KG1 (cell line): ENCODE results near the gene PPIL1.

Experiments used
- DNase-seq: peaks from one replicate; lab custom pipeline; 2025; lab: John Stamatoyannopoulos, UW

PPIL1 gene

GRCh38 chr6:36855750-36856149 is 18.9 kb downstream of the PPIL1 start:
- DNase-seq = no peak

DNA sequence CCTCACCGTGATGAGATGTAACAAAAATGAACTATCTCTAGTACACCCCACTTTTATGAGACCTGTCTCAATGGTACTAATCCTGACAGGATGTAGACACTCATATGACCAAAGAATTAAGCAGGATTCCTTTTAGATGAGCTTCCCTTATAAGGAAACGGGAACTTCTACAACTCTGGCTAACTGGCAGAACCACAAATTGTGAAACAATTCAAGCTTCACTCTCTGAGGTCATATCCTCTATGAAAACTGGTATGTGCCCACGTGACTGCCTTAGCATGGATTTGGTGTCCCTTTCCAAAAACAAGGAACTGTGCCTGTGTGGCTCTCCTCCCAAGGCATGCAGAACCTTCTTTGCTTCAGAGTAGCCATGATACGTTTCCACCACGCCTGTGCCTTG is 21.3 kb downstream of the PPIL1 start:
- no peak for DNase-seq

GRCh38 chr6:36852481-36853147 is 22.0 kb downstream of the PPIL1 start:
- no peak for DNase-seq

- no peak for DNase-seq
Measured at GRCh38 chr6:36851626-36852025, 23.0 kb downstream of the PPIL1 start.

- DNase-seq = peak; percentile 53
Measured at GRCh38 chr6:36851149-36851614, 23.4 kb downstream of the PPIL1 start.

DNA sequence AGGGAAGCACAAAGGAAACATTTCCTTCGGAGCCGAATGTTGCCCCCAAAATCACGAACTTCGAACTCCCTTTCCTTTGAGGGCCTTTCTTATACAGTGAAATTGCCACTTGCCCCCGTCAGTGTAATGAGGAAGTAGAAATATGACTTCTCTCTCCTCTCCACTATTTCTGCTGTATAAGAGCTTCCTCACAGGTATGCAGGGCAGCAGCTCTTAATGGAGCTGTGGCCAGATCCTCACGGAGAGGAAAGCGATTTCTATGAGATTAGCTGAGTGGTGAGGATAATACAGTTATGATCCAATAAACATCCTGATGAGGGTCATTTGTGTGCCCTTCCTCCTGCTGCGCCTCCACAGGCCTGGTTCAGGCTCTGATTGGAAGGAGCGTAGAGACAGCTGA is 24.6 kb downstream of the PPIL1 start:
- DNase-seq = no peak

- DNase-seq = no peak
Measured at GRCh38 chr6:36848658-36849441, 25.8 kb downstream of the PPIL1 start.

DNA sequence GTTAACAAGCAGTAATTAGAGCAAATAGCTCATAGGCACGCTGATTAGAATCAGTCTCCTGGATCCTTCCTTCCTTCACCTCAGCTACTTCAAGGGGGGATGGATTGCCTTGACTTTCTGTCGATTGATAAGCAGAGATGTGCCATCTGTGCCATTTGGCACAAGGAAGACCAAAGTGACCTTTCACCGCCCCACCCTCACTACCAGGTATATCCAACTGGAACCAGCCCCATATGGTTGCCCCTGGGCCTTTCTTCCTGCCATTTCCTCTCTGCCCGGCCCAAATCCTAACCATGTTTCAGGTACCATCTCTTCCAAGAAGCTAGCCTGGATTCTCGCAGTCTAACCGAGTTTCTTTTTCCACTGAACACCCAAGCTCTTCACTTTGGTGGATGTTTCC is 26.6 kb downstream of the PPIL1 start:
- no peak for DNase-seq

GRCh38 chr6:36847152-36847551 is 27.5 kb downstream of the PPIL1 start:
- no peak for DNase-seq

DNA sequence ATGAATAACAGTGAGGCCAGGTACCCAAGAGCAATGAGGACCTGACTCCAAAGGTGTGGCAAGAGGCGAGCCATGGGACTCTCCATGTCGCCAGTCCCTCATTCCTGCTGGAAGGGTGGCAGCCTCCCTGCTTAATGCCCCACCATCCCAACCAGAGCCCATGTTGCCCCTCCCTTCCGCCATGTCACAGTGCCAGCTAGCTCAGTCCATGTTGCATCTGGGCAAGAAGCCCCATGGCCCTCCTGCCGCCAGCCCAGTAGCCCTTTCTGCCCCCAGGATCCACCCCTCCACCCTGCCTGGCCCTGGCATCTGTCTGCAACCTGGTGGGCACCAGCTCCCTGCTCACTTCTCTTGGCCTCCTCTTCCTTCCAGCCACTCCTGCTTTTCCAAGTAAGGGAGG is 29.4 kb downstream of the PPIL1 start:
- no peak for DNase-seq

GRCh38 chr6:36844232-36845170 is 30.1 kb downstream of the PPIL1 start:
- DNase-seq = no peak

- no peak for DNase-seq
Measured at GRCh38 chr6:36843170-36843569, 31.4 kb downstream of the PPIL1 start.

- DNase-seq = no peak
Measured at GRCh38 chr6:36841756-36842155, 32.8 kb downstream of the PPIL1 start.

GRCh38 chr6:36840432-36841403 is 33.9 kb downstream of the PPIL1 start:
- DNase-seq = no peak

- DNase-seq = no peak
Measured at GRCh38 chr6:36839749-36840431, 34.7 kb downstream of the PPIL1 start.

DNA sequence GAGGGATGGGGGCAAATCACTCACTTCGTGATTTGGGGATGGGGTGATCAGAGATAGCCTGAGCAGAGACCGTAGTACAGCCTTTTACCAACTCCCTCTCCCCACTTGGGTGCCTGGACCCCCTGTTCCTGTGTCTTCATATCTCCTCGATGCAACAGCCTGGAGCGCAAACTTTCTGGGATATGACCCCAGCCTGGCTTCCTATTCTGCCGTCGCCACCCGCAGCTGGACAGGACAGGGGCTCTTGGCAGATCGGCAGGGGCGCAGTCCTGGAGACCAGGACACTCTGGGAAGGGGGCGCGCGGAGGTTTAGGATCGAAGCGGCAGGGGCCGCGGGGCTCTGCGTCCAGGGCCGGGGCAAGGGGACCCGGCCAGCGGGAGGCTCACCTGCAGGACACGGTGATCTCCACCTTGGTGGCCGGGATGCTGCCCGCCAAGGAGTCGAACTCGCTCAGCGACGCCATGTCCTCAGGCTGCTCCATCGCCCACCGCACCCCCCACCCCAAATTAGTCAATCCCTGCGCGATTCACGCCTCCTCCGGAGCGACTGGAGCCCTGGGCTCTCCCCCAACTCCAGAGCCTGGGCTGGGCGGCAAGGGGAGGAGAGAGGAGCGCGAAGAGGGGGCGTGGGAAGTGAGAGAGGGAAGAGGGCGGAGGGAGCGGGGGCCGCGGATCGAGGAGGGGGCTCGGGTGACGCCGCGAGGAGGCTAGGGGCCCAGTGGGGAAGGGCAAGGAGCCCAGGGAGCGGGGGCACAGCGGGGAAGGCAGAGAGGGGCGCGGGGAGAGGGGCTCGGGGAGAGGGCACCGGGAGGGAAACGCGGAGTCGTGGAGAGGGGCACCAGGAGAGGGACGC is 35.5 kb downstream of the PPIL1 start, which contains the start of gene CPNE5:
Gene CPNE5, minus strand, starts transcription at position 549 of the 853 bp plus-strand sequence. Its CDS starts 67 bp downstream, at position 482.
- no peak for DNase-seq

- DNase-seq = no peak
Measured at GRCh38 chr6:36837686-36838085, 36.9 kb downstream of the PPIL1 start.

DNA sequence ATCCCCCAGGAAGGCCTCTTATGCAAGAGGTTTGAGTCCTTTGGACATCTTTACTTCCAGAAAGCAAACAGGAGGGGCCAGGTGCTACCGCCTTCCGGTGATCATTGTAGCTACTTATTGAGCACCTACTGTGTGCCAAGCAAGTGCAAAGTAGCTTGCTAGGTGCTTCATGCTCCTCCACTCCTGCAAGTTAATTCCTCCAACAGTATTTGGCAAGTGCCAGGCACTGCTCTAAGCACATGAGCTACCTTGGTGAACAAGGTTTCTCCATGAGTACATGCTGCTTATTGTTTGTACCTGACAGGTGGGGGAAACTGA is 37.6 kb downstream of the PPIL1 start:
- no peak for DNase-seq

DNA sequence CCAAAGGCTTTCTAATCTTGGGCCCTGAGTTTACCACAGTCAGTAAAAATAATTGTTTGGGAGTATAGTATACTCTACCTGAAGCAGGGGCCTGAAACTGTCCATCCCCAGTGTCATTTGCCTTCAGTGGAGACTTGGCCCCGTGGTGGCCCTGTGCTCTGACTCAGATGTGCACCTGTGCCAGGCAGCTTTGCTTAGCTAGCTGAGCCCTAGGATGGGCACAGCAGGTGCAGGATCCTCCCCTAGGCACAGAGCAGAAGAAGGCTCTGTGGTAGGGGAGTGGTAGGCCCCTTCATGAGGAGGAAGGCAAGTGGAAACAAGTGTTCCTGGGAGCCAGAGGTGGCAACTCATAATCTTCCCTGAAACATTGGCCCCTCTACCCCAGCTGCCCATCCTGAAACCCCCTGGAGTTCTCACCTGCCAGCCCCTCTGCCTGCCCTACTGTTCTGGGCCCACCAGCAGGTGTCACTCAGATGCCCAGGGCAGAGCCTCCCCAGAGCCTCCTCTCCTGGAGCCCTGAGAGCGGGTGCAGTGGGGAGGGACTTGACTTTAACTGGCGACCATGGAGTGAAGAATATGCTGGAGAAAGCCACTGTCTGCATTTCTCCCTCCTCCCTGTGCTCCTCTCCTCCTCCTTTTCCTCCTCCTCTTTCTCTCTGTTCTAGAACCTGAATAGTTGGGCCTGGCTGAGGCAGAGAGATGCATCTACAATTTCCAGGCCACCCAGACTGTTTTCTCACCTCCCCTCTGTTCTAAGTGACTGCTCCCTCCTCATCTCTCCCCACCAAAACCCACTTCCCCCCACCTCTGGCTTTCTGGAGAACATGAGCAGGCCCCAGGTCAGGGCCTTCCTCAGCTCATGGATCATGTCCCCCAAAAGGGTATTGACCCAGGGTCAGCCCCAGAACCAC is 38.2 kb downstream of the PPIL1 start:
- no peak for DNase-seq
